HEK293 (cell line): ENCODE data around the gene NKPD1.

ENCODE experiments used
- CTCF ChIA-PET: fragments of 350-600 bp; formaldehyde crosslinking; extraction: SDS; loops from one replicate; lab custom pipeline; 2021; ENCODE audit warnings: antibody characterized with exemption; lab: Yijun Ruan, JAX
- POLR2A ChIA-PET: fragments of 300-600 bp; formaldehyde crosslinking; extraction: SDS; loops from one replicate; lab custom pipeline; 2020; ENCODE audit warnings: antibody characterized with exemption, inconsistent platforms; lab: Yijun Ruan, JAX
- H3K27ac ChIP-seq: fragments of 200-500 bp; sonication (Bioruptor generic); 2 replicates; pipeline ENCODE4 v1.5.1; 2014; ENCODE audit warnings: low read depth, low read length, control low read depth, inconsistent platforms; ENCODE audit errors: extremely low read depth
- H3K36me3 ChIP-seq, 2 experiments: fragments of 200-500 bp in 1 of 2; sonication (Bioruptor generic) in 1 of 2; 1 replicate in 1 of 2; 2 replicates in 1 of 2; pipeline ENCODE4 v1.5.1; 2014 to 2017; ENCODE audit warnings: inconsistent platforms in 2 of 2, low read length in 2 of 2; ENCODE audit not compliant: control insufficient read depth in 2 of 2, insufficient read depth in 1 of 2
- H3K4me1 ChIP-seq: fragments of 200-500 bp; sonication (Bioruptor generic); 2 replicates; pipeline ENCODE4 v1.5.1; 2014; ENCODE audit warnings: mild to moderate bottlenecking, low read length, inconsistent platforms; ENCODE audit not compliant: control insufficient read depth, insufficient read depth
- H3K4me3 ChIP-seq: 2 replicates; pipeline ENCODE4 v1.5.1; 2011; ENCODE audit warnings: low read depth, mild to moderate bottlenecking, control low read depth, low read length, moderate library complexity
- H3K9me3 ChIP-seq: fragments of 200-500 bp; sonication (Bioruptor generic); 2 replicates; pipeline ENCODE4 v1.5.1; 2014; ENCODE audit warnings: low read depth, low read length, inconsistent platforms; ENCODE audit not compliant: control insufficient read depth, insufficient read depth
- ATF2 ChIP-seq: fragments of 450-650 bp; formaldehyde crosslinking; IDR thresholded peaks from 2 replicates; pipeline ENCODE4 v1.5.1; 2016; ENCODE audit warnings: missing biosample characterization, missing genetic modification characterization, low read depth
- EGR2 ChIP-seq: fragments of 450-650 bp; formaldehyde crosslinking; IDR thresholded peaks from 2 replicates; pipeline ENCODE4 v1.5.1; 2016; ENCODE audit warnings: low read depth, missing biosample characterization, missing genetic modification characterization
- IKZF3 ChIP-seq: fragments of 450-650 bp; IDR thresholded peaks from 2 replicates; pipeline ENCODE4 v1.5.0; 2018; ENCODE audit warnings: missing biosample characterization, mild to moderate bottlenecking, missing genetic modification characterization, moderate library complexity
- KLF1 ChIP-seq: fragments of 450-650 bp; formaldehyde crosslinking; IDR thresholded peaks from 2 replicates; pipeline ENCODE4 v1.5.1; 2016; ENCODE audit warnings: missing biosample characterization, missing genetic modification characterization
- KLF10 ChIP-seq: fragments of 450-650 bp; IDR thresholded peaks from 2 replicates; pipeline ENCODE4 v1.5.1; 2018; ENCODE audit warnings: missing biosample characterization, mild to moderate bottlenecking, missing genetic modification characterization
- PRDM1 ChIP-seq: fragments of 450-650 bp; formaldehyde crosslinking; IDR thresholded peaks from 2 replicates; pipeline ENCODE4; 2016; ENCODE audit warnings: missing biosample characterization, missing genetic modification characterization
- PRDM10 ChIP-seq: fragments of 450-650 bp; formaldehyde crosslinking; IDR thresholded peaks from 2 replicates; pipeline ENCODE4 v1.5.1; 2016; ENCODE audit warnings: missing biosample characterization, missing genetic modification characterization
- SP3 ChIP-seq: fragments of 450-650 bp; formaldehyde crosslinking; IDR thresholded peaks from 2 replicates; pipeline ENCODE4 v1.5.1; 2016; ENCODE audit warnings: missing biosample characterization, missing genetic modification characterization
- SP7 ChIP-seq: fragments of 450-650 bp; formaldehyde crosslinking; IDR thresholded peaks from 2 replicates; pipeline ENCODE4 v1.5.1; 2016; ENCODE audit warnings: missing biosample characterization, missing genetic modification characterization
- ZBTB48 ChIP-seq: fragments of 450-650 bp; formaldehyde crosslinking; IDR thresholded peaks from 2 replicates; pipeline ENCODE4 v1.5.1; 2016; ENCODE audit warnings: missing biosample characterization, missing genetic modification characterization
- ZNF202 ChIP-seq: fragments of 450-650 bp; formaldehyde crosslinking; IDR thresholded peaks from 2 replicates; pipeline ENCODE4 v1.5.1; 2016; ENCODE audit warnings: missing biosample characterization, missing genetic modification characterization, borderline replicate concordance
- ZNF280C ChIP-seq: fragments of 450-650 bp; formaldehyde crosslinking; IDR thresholded peaks from 2 replicates; pipeline ENCODE4 v1.5.1; 2016; ENCODE audit warnings: missing biosample characterization, missing genetic modification characterization
- ZNF354C ChIP-seq: fragments of 450-650 bp; formaldehyde crosslinking; IDR thresholded peaks from 2 replicates; pipeline ENCODE4 v1.5.1; 2016; ENCODE audit warnings: missing biosample characterization, missing genetic modification characterization, low read depth, borderline replicate concordance
- ZNF433 ChIP-seq: fragments of 450-650 bp; formaldehyde crosslinking; IDR thresholded peaks from 2 replicates; pipeline ENCODE4 v1.5.1; 2016; ENCODE audit warnings: missing biosample characterization, missing genetic modification characterization, low read depth
- ZNF513 ChIP-seq: fragments of 450-650 bp; IDR thresholded peaks from 2 replicates; pipeline ENCODE4 v1.5.1; 2018; ENCODE audit warnings: missing biosample characterization, missing genetic modification characterization
- ZNF623 ChIP-seq: fragments of 450-650 bp; formaldehyde crosslinking; IDR thresholded peaks from 2 replicates; pipeline ENCODE4 v1.5.1; 2016; ENCODE audit warnings: missing biosample characterization, missing genetic modification characterization
- ZNF660 ChIP-seq: fragments of 450-650 bp; IDR thresholded peaks from 2 replicates; pipeline ENCODE4 v1.5.1; 2018; ENCODE audit warnings: missing biosample characterization, mild to moderate bottlenecking, missing genetic modification characterization

The NKPD1 gene

GRCh38 chr19:45182758-45183157, 22.0 kb upstream of the NKPD1 start:
- H3K9me3 ChIP-seq = no peaks in the 10 kb centered on the region
- ChIA-PET CTCF (interaction anchor here (0.6 kb wide), 5 partner anchors 20 to 459 kb away, joined by 3 to 5 read pairs (median 3); no protein-coding TSS in a partner anchor), POLR2A (interaction anchor here (0.7 to 1.4 kb wide), 2 partner anchors 91 to 285 kb away, joined by 4 read pairs; no protein-coding TSS in a partner anchor)
- TF ChIP-seq KLF10 (no peak), ZNF623 (tag by site-specific recombination) (peak; percentile 83), PRDM1 (tag by site-specific recombination) (peak; percentile 44), SP3 (tag by site-specific recombination) (no peak), SP7 (no peak), ZNF202 (tag by site-specific recombination) (no peak), ZNF433 (tag by site-specific recombination) (no peak), KLF1 (tag by site-specific recombination) (0 out of 2 replicates have a peak, but pooled peaks have one; percentile 61), IKZF3 (tag by site-specific recombination) (no peak), ZBTB48 (tag by site-specific recombination) (no peak)
- H3K4me1 ChIP-seq = peaks cover 5% of the 10 kb centered on the region
- H3K4me3 ChIP-seq = no peak overlapping the region
- H3K27ac ChIP-seq = no peak overlapping the region
- peaks cover 8 to 9% of the 10 kb centered on the region in 2 experiments for H3K36me3 ChIP-seq

- H3K4me3 ChIP-seq = no peak overlapping the region
- TF ChIP-seq PRDM10 (tag by site-specific recombination) (peak; percentile 64), ZNF513 (tag by site-specific recombination) (no peak)
- POLR2A ChIA-PET = interaction anchor here (4.2 kb wide), 1 partner anchor 89 kb away, joined by 54 read pairs; the partner anchor contains the start of gene PPP1R37
- H3K9me3 ChIP-seq = no peaks in the 10 kb centered on the region
- peaks cover 8% of the 10 kb centered on the region for H3K4me1 ChIP-seq
- CTCF ChIA-PET = interaction anchor here (0.7 to 1.3 kb wide), 4 partner anchors 9 to 158 kb away, joined by 3 to 8 read pairs (median 4); partner anchors contain the start of gene PPP1R37
- H3K36me3 ChIP-seq = peaks cover 8 to 9% of the 10 kb centered on the region in 2 experiments
- H3K27ac ChIP-seq = 0 out of 2 replicates have a peak overlapping the region, but pooled peaks have one; percentile 24
These were observed 20.2 kb upstream of the NKPD1 start for GRCh38 chr19:45180936-45181335.

GRCh38 chr19:45179892-45180370, 19.1 kb upstream of the NKPD1 start:
- H3K9me3 ChIP-seq = no peaks in the 10 kb centered on the region
- POLR2A ChIA-PET = interaction anchor here (1.0 to 4.2 kb wide), 3 partner anchors 88 to 225 kb away, joined by 3 to 54 read pairs (median 23); partner anchors contain the start of genes CLASRP and PPP1R37
- H3K36me3 ChIP-seq = peaks cover 8 to 9% of the 10 kb centered on the region in 2 experiments
- H3K4me3 ChIP-seq = peak overlapping the region; percentile 71
- peak overlapping the region; percentile 85; the same call in 1 of the 2 replicates for H3K27ac ChIP-seq
- CTCF ChIA-PET = interaction anchor here (0.6 to 2.8 kb wide), 5 partner anchors 8 to 830 kb away, joined by 3 to 16 read pairs (median 4); no protein-coding TSS in a partner anchor
- H3K4me1 ChIP-seq = peaks cover 8% of the 10 kb centered on the region
- TF ChIP-seq PRDM10 (tag by site-specific recombination) = peak; percentile 62
- TF ChIP-seq ATF2 = no peak
- TF ChIP-seq EGR2 (tag by site-specific recombination) = no peak
- TF ChIP-seq ZNF660 (tag by site-specific recombination) = no peak
- no peak for TF ChIP-seq PRDM1 (tag by site-specific recombination)
- TF ChIP-seq ZNF354C (tag by site-specific recombination) = no peak
- TF ChIP-seq ZNF280C = no peak
